Fibroblast of peridontal ligament (primary cell): ENCODE data around the gene OPALIN.
A peak's percentile ranks its signal among the peaks of the same experiment; 100 is the strongest.

Source experiments
- DNase-seq: peaks from one replicate; pipeline ENCODE4 v3.0.0-alpha.2; 2010; ENCODE audit errors: extremely low read depth

OPALIN gene, protein sequence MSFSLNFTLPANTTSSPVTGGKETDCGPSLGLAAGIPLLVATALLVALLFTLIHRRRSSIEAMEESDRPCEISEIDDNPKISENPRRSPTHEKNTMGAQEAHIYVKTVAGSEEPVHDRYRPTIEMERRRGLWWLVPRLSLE

DNA sequence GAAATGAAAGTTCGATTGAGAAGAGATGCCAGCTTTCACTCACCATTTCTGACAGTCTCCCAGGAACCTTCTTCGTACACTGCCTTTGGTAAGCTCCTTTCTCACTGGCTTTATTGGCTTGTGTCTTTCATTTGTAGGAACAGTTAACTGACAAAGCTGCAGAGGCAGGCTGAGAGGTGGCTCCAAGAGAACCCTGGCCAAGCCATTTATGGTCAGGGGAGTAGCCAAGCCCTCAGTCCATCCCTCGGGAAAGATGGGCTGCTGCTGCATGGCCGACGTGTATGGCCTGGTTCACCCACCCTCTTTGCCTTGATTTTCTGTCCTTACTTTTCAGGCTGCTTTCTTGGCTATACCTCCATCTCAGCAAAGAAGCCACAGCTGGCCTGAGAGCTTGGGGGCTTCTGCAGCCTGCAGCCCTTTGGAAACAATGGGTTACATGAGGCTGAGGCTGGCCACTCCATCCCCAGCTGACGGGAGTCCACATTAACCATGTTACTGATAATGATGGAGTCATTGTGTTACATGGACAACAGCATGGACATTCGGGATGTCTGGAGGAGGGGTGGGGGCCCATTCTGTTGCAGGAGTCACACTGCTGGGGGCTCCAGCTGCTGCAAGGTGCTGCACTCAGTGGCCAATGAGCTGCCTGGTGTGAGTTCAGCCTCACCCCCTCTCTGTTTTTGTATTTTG is at the start of gene OPALIN:
Gene OPALIN, minus strand, starts transcription at position 152 of the 690 bp plus-strand sequence. Its CDS starts 106 bp downstream, at position 46.
- no peak for DNase-seq

DNA sequence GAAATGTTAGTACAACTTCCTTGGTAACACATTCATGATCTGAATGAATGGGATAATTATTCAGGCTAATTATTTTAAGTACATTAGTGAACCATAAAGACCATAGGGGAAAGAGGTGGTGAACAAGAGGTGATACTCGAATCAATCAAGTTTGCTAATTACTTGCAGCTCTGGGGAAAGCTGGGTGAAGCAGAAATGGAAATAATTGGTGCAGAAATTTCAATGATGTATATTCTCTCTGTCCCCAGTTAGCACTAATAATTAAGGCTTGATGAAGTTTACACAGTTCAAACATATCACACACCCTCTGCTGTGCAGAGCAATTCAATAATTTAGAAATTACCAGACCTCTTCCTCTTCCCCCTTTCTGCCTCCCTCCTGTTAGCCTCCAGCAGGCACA is 49.4 kb upstream of the OPALIN start:
- DNase-seq, result no peak

DNA sequence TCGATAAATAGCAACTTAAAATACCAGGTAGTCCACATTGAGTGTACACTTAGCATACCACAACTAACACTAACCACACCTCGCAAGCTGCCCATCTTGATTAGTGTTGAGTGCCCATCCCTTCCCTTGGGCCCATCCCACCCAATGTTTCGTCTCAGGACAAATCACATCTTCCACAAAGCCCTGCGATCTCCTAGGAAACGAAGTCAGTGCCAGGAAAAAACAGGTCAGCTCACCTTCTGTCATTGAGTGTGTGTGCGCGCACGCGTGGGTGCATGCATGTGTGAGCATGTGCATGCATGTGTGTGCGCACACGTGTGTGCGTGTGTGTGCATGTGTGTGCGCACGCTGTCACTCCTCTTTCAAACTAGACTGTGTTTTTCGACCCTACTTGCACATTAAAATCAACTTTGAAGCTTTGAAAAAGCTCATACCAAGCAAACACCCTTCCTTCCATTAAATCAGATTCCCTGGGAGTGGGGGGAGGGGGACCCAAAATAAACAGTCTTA is 48.8 kb upstream of the OPALIN start:
- DNase-seq, result no peak

DNA sequence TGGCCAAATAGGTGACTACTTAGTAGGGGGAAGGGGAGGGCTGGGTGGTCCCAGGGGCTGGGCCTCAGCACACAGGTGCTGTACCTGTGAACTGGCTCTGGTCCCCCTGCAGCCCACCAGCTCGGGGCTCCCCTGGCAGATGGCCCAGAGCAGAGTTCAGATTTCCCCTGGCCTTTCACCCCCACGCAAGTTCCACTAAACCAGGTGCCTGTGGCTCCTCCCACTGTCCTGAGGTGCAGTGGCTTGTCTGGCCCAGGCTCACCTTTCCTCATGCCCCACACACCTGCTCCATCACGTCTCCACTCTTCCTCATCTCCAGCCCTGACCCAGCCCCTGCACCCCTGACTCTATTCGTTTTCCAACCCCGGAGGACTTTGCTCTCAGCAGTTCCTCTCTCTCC is 47.3 kb upstream of the OPALIN start:
- no peak for DNase-seq

DNA sequence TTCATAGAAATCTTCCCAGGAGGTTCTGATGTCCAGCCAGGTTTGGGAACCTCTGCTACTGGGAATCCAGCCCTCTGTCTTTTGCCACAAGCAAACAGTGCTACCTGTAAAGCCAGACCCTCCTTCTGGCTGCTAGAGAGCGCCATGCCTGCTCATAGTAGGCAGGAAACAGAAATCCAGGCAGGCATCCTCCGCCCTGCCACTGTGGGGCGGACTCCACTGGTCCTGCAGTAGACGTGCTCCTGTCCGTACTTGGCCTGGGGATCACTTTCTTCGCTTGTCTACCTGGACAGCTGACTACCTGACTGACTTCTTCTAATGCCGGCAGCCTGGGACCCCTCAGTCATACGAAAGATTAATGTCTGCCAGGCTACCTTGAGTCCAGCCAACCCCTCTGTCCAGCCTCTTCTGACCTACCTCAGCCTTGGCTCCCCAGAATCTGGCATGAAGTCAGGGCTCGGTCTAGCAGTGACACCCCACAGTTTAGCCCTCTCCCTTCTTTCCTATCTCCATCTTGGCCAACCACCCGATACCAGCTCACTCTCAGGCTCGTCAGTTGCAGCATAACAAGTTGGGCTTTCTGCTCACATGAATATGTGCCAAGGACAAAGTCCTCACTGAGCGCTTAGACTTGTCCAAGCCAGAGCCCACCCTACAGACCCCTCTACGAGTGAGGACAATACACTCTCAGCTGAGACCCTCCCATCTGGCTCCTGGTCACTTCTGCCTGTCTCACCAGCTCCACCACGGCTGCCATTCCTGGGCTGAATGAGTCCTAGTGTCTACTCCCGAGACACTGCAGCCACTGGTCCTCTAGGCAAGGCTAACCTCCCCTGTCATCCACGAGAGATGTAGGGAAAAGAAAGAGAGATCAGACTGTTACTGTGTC is 43.9 kb upstream of the OPALIN start:
- no peak for DNase-seq

DNA sequence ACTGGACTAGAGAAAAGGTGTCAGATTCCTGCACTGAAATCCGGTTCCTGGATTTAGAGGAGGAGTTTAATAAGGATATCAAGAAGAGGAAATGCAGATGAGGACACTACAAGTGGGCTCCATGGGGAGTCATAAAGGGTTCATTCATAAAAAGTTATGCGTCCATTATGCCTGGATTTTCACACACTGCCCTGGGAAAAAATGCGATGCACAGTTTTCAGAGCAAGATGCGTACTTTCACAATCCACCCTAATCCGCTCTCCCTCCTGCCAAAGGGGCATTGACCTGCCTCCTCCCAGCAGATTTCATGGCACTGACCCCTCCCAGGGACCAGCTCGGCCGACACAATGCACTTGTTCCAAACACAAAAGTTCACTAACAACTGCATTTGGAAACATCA is 42.2 kb upstream of the OPALIN start:
- DNase-seq, result no peak

DNA sequence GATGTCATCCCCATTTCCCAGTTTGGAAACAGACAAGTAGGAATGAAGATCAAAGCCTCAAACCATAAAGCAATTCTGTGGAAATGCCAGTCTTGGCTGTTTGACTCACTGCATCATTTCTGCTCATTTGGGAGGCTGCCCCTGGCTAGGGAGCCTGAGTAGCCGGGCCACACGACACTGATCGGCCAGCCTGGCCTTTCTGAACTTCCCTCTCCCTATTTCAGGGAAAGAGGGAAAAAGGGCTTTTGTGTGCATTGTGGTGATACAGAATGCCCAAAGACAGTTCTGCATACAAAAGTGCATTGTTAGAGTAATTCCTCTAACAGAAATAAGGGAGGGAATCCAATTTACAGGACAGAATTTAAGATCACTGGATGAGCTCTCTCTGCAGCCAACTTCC is 41.7 kb upstream of the OPALIN start:
- DNase-seq, result no peak

DNA sequence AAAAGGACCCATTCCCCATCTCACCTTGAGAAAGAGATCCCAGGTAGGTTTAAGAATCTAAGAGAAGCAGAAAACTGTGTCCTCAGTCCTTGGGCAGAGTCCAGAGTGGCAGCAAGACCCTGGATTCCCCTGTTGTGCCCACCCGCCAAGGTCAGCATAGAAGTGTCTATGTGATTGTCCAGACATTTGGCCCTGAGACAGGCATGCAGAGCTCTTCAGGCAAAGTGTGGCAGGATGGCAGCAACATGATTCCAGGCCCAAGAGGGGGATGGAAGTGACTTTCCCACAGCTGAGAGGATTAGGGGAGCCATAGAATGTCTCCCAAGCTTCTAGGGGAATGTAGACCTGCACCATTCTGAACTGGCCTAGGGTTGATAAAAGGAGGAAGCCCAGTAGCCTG is 39.1 kb upstream of the OPALIN start:
- no peak for DNase-seq

DNA sequence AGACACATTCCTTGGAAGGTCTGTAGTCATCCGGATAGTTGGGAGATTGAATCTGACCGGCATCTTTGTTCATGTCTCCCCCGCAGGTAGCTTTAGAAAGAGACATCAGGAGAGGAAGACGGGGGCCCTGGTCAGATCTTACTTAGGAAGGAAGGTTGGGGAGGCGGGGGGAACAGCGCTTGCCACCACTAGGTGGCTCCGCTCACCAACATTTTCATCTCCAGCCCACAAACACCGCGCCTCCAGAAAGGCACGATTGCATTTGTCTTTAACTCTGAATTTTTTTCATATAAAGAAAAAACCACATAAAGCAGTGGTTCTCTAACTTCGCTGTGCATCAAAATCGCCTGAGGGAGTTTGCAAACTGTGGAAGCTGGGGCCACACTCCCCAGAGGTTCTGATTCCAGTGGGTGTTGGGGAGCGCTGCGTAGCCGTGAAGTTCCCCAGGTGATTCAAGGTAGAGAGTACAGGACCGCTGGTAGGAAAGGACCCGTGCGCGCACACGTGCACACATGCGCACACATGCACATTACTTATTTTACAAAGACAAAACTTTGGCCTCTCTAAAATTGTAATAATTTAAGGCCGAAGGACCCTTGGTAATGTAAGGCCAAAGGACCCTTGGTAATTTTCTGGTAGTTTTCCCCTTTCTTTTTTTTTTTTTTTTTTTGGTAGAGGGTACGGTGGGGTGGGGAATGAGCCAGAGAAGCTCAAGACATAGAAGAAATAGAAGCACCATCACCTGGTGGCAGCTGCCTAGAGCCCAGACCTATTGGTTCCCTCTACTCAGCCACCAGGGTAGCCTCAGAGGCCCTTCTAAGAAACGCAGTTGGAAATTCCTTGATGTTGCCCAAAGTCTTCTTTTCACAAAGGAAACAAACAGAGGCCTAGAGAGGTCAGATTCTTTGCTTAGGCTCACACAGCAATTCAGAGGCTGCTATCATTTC is 37.4 kb upstream of the OPALIN start:
- DNase-seq, result peak; percentile 70

DNA sequence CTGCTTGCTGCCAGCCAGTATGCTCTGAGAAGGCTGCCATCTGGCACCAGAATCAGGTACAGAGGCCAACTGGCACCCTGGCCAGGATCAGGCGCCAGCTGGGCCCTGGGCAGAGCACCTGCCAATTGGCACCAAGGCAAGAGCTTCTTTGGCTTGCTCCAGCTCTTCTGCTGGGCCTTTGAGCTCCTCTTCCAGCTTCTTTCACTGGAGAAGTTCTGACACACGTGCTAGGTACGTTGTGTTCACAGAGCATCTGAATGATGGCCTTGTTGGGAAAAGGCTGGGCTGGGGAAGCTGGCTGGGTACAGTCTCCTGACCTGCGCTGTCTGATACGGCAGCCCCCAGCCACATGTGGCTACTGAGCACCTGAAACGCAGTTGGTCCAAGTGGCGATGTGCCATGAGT is 31.7 kb upstream of the OPALIN start:
- no peak for DNase-seq

DNA sequence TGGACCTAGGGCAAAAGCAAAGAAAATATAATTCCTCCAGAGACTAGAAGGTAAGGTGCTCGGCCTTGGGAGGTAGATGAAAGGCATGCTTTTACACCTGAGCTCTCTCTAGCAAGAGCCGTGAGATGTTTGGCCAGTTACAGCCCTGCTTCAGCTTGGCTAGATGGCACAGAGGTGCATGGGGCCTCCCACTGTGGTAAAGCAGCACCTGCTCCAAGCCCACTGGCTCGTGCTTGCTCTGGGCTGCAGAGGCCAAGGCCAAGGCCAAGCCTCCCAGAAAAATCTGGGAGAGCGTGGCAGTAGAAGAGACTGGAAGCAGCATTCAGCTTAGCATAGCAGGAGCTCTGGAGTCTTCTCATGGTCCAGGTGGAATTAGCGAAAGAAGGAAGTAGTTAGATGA is 31.0 kb upstream of the OPALIN start:
- no peak for DNase-seq

DNA sequence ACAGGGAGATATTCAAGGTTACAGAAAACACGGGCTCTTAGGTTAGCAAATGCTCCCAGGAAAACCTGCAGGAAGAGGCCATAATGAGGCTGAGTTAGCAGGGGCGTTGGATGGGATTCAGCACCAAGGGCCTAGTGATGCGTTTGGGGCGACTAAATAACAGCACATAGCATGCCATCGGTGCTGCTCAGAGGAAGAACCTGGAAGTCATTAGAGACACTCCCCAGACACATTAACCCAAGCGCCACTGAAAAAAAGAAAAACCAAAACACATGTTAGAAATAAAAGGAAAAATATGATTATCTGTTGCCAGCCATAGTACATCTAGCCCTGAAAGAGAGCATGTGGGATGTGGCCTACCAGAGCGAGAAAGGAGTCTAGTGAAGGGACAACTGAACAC is 28.8 kb upstream of the OPALIN start:
- peak; percentile 2 for DNase-seq

DNA sequence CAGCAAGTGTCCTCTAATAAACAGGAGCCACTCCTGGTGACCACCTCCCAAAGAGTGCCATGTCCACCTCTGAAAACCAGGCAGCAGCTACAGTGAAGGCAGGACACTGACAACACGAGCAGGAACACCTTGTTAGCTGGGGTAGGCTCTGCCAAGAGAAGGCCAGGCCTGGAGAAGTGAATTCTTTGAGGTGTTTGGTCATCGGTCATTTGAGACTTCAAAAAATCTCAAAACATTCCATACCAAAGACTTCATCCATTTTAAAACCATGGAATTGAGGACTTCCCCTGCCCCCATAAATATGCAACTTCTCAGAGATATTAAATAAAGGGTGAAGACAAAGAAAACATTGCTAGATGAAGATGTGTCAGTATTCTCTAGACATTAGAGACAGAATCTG is 28.4 kb upstream of the OPALIN start:
- no peak for DNase-seq

DNA sequence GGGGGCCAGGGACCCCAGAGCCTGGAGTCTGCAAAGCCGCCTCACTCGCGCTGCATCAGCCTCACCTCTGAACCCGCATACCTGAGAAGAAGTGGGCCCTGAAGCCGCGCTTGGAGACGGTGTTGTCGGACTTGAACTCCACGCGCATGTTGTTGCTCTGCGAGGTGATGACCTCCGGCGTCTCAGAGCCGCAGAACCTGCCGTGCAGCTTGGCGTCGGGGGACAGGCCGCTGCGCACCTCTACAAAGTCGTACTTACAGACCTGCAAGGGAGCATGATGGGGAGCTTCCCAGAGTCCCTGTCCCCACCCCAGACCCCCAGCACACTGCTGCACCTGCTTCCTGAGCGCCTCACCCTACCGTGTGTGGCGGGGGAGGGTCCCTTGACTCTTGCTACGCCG is 25.7 kb upstream of the OPALIN start:
- DNase-seq, result no peak

DNA sequence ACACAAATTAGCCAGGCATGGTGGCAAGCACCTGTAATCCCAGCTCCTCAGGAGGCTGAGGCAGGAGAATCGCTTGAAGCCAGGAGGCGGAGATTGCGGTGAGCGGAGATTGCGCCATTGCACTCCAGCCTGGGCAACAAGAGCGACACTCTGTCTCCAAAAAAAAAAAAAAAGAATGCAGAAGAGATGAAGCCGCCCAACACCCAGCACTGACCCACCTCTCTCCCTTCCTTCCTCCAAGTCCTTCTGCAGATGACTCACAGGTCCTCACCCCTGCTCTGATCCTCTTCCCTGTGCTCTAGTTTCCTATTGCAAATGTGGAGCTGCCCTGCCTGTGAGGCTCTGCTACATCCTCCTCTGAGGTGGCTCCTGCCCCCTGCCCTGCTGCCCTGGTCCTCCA is 22.0 kb upstream of the OPALIN start:
- DNase-seq, result no peak

DNA sequence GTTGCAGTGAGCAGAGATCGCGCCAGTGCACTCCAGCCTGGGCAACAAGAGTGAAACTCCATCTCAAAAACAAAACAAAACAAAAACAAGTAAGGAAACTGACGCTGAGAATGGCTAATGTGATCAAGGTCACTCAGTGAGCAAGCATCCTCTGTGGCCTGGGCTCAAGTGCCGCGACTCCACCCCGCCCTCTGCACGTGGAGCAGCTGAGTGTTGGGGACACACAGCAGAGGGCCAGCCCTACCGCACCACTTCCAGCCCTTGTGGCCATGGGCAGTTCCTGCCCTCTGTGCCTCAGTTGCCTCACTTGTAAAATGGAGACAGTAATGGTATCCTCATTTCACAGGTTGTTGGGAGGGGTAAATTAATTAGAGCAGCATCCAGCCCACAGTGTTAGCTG is 21.0 kb upstream of the OPALIN start:
- DNase-seq, result no peak

DNA sequence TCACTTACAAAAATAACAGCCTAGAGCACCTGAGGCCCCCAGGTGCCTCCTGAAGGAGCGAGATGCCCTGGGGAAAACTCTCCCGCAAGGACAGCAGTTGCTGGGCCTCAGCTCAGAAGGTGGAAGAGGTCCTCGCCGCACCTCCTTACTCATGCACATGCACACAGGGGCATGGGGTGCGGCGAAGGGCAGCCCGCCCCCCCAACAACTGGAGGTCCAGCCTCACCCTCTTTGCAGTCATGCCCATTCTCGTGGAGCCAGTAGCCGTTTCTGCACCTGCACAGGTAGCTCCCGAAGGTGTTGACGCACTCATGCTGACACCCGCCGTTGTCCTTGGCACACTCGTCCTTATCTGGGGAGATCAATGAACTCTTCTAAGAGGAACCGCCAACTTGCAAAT is 19.9 kb upstream of the OPALIN start:
- DNase-seq, result no peak

DNA sequence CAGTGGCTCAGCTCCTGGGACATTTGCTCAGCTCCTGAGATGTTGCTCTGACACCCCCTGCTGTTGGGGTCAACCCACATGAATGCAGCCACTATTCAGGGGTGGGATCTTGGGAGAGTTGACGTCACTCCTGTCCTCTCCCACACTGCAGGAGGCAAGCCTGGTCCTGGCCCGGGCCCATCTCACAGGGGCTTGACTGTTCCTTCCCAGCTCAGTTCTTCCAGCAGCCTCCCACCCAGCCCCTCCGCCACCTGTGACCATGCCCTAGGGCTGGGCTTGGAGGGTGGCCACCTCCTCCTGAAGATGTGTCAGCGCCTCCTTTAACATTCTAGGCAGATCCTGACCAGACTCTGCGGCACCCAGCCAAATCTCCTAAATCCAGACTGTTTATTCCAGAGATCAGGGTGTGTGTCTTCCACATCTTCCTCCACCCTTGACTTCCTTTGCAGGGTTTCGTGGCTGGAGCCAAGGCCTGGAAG is 19.1 kb upstream of the OPALIN start:
- DNase-seq, result no peak

DNA sequence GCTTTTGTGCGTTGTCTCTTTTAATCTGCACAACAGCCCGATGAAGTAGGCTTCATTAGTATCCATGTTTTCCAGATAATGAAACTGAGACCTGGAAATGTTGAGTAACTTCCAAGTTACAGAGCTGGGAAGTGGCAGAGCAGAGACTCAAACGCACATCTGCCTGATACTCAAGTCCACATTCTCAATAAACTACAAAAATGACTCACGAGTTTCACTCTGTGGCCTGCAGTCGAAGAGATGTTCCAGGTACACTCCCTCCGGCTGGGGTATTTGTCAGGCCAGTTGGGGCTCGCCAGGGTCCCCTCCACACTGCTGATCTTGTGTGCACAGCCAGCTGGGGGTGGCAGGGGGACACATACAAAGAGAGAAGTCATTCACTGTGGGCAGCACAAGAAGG is 17.7 kb upstream of the OPALIN start:
- no peak for DNase-seq

DNA sequence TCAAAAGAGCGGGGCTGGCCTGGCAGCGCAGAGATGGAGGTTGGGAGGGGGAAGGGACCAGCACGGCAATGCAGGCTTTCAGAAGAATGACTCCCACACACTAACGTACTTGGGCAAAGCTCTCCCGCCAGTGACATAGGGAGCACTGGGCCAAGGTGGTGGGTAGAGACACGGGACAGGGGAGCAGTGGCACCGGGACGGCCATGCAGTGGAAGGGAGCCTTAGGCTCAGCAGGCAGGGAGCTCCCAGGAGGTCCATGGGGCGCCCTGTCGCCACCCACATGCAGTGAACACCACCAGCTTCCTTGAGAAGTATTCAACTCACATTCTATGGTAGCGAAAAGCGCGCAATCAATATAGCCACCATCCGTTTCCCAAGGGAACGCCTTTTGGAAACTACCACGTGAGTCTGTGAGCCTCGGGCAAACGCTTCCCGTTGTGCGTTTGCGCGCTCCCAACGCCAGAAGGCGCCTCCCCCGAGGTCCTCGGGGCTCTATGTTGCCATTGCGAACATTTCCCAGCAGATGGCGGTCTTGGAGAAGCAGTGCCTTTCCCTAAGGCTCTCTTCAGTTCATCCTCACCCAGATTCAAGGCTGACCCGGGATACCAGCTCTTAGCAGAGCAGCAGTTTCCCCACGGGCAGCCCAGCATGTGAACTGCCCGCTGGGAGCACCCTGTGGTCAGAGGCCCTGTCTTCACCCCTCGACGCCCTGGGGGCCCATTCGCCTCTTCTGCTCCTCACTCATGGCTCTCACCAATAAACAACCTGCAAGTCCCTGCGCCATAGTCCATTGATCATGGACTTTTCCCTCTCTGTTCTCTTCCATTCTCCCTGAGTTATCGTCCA is 16.4 kb upstream of the OPALIN start:
- peak; percentile 80 for DNase-seq

DNA sequence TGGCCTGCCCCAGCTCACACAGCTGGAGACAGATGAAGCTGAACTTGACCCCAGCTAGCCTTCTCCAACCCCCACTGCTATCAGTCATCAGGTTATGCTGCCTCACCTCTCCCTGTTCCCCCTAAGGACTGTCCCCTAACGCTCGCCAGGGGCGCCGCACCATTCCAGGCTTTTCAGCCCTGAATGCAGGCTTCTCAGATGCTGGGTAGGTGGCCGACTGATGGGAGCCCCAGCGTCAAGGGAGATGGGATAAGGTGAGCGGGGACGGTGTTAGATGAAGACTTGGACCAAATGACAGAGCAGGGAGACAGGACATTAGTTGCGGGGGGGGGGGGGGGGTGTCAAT is 15.8 kb upstream of the OPALIN start:
- no peak for DNase-seq
